ENCODE measurements around the gene KRT77.

DNA sequence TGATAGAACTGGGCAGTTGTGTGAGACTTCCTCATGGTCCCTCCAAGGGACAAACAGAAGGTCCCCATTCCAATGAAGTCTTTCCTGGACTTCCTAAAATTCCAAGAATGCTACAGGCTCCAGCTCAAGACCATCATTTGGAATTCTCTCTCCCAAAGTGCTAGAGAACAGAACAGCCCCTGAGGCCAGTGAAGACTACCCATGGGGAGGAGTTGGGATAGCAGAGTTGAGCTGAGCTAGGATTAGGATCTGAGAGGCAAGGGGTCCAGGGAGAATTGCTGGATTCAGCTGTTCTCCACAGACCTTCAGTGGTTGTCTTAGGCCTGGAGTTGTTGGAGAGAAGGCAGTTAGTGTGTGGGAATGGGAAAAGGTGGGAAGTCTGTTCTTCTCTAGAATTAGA lies 33.9 kb downstream of the KRT77 start:
- TF ChIP-seq POLR2A (IDR thresholded peaks at IDR 0.05): no peak
- TF ChIP-seq, protein P1, sequence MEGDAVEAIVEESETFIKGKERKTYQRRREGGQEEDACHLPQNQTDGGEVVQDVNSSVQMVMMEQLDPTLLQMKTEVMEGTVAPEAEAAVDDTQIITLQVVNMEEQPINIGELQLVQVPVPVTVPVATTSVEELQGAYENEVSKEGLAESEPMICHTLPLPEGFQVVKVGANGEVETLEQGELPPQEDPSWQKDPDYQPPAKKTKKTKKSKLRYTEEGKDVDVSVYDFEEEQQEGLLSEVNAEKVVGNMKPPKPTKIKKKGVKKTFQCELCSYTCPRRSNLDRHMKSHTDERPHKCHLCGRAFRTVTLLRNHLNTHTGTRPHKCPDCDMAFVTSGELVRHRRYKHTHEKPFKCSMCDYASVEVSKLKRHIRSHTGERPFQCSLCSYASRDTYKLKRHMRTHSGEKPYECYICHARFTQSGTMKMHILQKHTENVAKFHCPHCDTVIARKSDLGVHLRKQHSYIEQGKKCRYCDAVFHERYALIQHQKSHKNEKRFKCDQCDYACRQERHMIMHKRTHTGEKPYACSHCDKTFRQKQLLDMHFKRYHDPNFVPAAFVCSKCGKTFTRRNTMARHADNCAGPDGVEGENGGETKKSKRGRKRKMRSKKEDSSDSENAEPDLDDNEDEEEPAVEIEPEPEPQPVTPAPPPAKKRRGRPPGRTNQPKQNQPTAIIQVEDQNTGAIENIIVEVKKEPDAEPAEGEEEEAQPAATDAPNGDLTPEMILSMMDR (IDR thresholded peaks at IDR 0.05): no peak
